Stimulated activated naive CD8-positive, alpha-beta T cell treated with anti-CD3 and anti-CD28 coated beads, Interleukin-15, Interleukin-2, amounts not matched to agents 100 ng/mL and 50 ng/mL, for 24 hours (primary cell): ENCODE measurements around the gene PGBD4.
"Not testable (repeated sequence)": the region's sequence is repeated elsewhere in the genome, so short reads cannot be mapped to it uniquely, and the experiment has no call there.

ENCODE experiments used
- H3K27ac Mint-ChIP-seq: one replicate; pipeline ENCODE4 v1.8.0; 2021; ENCODE audit warnings: mild to moderate bottlenecking, mixed read lengths
- H3K27me3 Mint-ChIP-seq: one replicate; pipeline ENCODE4 v1.8.0; 2021; ENCODE audit warnings: mixed read lengths
- H3K36me3 Mint-ChIP-seq: one replicate; pipeline ENCODE4 v1.8.0; 2021; ENCODE audit warnings: low read depth, mixed read lengths
- H3K4me1 Mint-ChIP-seq: one replicate; pipeline ENCODE4 v1.8.0; 2021; ENCODE audit warnings: low read depth, mixed read lengths
- H3K4me3 Mint-ChIP-seq: one replicate; pipeline ENCODE4 v1.8.0; 2021; ENCODE audit warnings: mild to moderate bottlenecking, mixed read lengths
- H3K9me3 Mint-ChIP-seq: one replicate; pipeline ENCODE4 v1.8.0; 2021; ENCODE audit warnings: mixed read lengths

The PGBD4 gene

GRCh38 chr15:34099914-34100313 lies 2.0 kb upstream of the PGBD4 start:
- H3K4me1 Mint-ChIP-seq = peaks cover 50% of the 10 kb centered on the region
- H3K4me3 Mint-ChIP-seq = peak overlapping the region; percentile 100
- no peak overlapping the region for H3K27ac Mint-ChIP-seq
- no peaks in the 10 kb centered on the region for H3K27me3 Mint-ChIP-seq
- peaks cover 33% of the 10 kb centered on the region for H3K36me3 Mint-ChIP-seq
- H3K9me3 Mint-ChIP-seq = peaks cover 16% of the 10 kb centered on the region

- peaks cover 27% of the 10 kb centered on the region for H3K36me3 Mint-ChIP-seq
- peak overlapping the region; percentile 100 for H3K4me3 Mint-ChIP-seq
- H3K27me3 Mint-ChIP-seq = no peaks in the 10 kb centered on the region
- peaks cover 48% of the 10 kb centered on the region for H3K4me1 Mint-ChIP-seq
- peak overlapping the region; percentile 99 for H3K27ac Mint-ChIP-seq
- H3K9me3 Mint-ChIP-seq = peaks cover 22% of the 10 kb centered on the region
Measured at GRCh38 chr15:34102175-34102925, 467 bp downstream of the PGBD4 start.

GRCh38 chr15:34106423-34106822 lies 4.5 kb downstream of the PGBD4 start:
- Mint-ChIP-seq H3K27me3 (no peaks in the 10 kb centered on the region), H3K9me3 (peaks cover 22% of the 10 kb centered on the region), H3K4me1 (peaks cover 21% of the 10 kb centered on the region), H3K36me3 (peaks cover 27% of the 10 kb centered on the region), H3K27ac (no peak overlapping the region), H3K4me3 (no peak overlapping the region)

DNA sequence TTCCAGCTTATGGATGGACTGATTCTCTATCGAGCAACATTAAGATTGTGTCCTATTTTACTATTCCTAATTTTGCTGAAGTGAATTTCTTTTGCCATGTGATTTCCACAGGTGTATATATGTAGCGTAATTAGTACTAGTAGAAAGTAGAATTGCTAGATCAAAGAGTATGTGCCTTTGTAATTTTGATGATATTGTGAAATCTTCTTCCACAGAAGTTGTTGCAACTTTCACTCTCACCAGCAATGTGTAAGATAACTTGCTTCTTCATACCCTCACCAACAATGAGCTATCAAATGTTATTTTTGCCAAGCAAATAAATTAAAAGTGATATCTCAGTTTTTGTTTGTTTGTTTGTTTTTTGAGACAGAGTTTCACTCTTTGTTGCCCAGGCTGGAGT lies 5.4 kb downstream of the PGBD4 start:
- no peaks in the 10 kb centered on the region for H3K27me3 Mint-ChIP-seq

DNA sequence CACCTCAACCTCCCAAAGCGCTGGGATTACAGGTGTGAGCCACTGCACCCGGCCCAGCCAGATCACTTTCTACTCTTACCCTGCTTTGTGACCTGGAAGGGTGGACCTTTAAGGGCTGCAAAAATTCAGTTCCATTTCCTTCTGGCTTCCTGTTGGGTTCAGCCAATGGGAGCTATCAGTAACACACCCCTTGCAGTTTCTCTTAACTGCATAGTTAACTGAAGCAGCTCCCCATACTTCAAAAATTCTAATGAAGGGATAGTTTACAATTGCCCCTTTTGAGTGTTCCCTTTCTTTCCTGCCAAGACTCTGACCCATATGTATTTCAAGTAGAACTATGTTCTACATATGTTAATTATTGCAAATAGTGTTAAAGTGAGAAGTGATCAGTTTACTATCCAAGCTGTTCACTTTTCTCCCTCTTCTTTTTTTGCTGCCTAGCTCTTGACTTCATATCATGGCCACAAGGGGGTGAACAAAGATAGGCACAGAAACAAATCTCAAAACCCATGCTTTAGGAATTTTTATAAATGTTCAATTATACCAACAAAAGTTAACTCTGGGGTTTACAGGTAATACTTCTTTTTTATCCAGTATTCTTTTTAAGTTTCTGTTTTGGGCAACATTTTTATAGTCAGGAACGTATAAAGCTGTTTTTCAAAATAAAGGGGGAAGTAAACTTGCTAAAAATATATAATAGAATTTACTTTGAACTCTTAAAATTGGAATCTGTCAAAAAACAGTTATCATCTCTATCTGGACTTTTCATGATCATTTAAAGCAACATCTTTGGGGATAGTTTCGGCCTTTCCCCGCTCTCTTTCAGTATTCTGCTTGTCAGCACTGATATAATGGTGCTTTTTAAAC lies 8.1 kb downstream of the PGBD4 start:
- no peaks in the 10 kb centered on the region for H3K27me3 Mint-ChIP-seq

More for the DNA sequence above, 5.4 kb downstream of the PGBD4 start:
- peaks cover 13% of the 10 kb centered on the region for H3K4me1 Mint-ChIP-seq
- H3K4me3 Mint-ChIP-seq = no peak overlapping the region
- peaks cover 22% of the 10 kb centered on the region for H3K9me3 Mint-ChIP-seq
- H3K27ac Mint-ChIP-seq = no peak overlapping the region
- peaks cover 24% of the 10 kb centered on the region for H3K36me3 Mint-ChIP-seq

DNA sequence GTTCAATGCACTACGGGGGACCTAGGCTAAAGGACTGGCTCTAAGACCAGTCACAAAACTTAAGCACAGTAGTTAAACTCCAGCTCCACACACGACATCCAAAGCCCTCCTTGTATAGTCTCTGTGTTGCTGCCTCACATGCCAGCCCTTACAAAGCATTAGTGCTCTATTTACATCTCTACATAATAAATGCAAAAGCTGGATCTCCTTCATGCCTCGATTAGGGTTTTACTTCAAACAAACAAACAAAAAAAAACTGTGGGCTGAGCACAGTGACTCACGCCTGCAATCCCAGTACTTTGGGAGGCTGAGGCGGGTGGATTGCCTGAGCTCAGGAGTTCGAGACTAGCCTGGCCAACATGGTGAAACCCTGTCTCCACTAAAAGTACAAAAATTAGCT lies 9.6 kb downstream of the PGBD4 start:
- Mint-ChIP-seq H3K4me3 (no peak overlapping the region), H3K4me1 (no peaks in the 10 kb centered on the region), H3K27me3 (peaks cover under 1% of the 10 kb centered on the region), H3K27ac (no peak overlapping the region), H3K36me3 (no peaks in the 10 kb centered on the region), H3K9me3 (peaks cover under 1% of the 10 kb centered on the region)

More for the DNA sequence above, 8.1 kb downstream of the PGBD4 start:
- peaks cover 5% of the 10 kb centered on the region for H3K9me3 Mint-ChIP-seq
- no peaks in the 10 kb centered on the region for H3K4me1 Mint-ChIP-seq
- no peak overlapping the region for H3K27ac Mint-ChIP-seq
- H3K4me3 Mint-ChIP-seq = no peak overlapping the region
- peaks cover 2% of the 10 kb centered on the region for H3K36me3 Mint-ChIP-seq

GRCh38 chr15:34114215-34114614 lies 12.3 kb downstream of the PGBD4 start:
- Mint-ChIP-seq H3K4me1 (no peaks in the 10 kb centered on the region), H3K27me3 (peaks cover 11% of the 10 kb centered on the region), H3K9me3 (no peaks in the 10 kb centered on the region), H3K4me3 (no peak overlapping the region), H3K36me3 (no peaks in the 10 kb centered on the region), H3K27ac (no peak overlapping the region)

- Mint-ChIP-seq H3K9me3 (no peaks in the 10 kb centered on the region), H3K27ac (no peak overlapping the region), H3K4me3 (no peak overlapping the region), H3K36me3 (no peaks in the 10 kb centered on the region), H3K4me1 (no peaks in the 10 kb centered on the region), H3K27me3 (peaks cover 13% of the 10 kb centered on the region)
Measured at GRCh38 chr15:34114739-34115138, 12.9 kb downstream of the PGBD4 start.

DNA sequence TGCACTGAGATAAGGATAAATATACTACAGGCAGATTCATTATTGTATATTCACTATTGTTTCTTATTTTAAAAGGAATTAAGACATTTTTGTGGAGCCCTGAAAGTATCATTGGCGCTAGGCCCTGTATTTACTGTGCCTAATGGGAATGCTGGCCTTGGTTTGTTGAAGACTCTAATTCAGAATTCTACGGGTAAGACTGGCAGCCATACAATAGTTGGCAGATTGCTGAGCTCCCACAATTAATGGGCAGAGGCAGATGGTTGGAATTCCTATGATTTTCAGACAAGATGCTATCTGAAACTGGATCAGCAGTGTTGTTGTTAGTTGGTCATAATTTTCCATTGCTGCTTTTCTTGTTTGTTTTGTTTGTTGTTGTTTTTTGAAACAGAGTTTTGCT lies 14.7 kb downstream of the PGBD4 start:
- peaks cover 18% of the 10 kb centered on the region for H3K27me3 Mint-ChIP-seq
- no peak overlapping the region for H3K4me3 Mint-ChIP-seq
- no peaks in the 10 kb centered on the region for H3K9me3 Mint-ChIP-seq
- no peaks in the 10 kb centered on the region for H3K36me3 Mint-ChIP-seq
- no peaks in the 10 kb centered on the region for H3K4me1 Mint-ChIP-seq
- no peak overlapping the region for H3K27ac Mint-ChIP-seq

DNA sequence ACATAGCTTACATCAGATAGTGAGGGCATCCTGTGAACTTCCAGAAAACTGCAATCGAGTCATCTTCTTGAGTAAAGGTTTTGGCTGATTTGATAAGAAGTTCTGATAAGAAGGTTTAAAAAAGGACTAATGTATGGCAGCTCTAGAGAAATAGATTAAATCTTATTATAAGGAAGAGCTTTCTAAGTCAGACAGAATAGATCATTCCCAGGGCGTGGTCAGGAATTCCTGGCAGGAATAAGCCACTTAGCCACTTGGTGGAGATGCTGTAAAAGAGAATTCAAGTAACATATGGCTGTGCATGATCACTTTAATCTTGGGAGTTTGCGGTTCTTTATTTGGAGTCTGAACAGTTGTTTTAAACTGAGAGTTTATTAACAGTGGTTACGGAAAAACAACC lies 17.4 kb downstream of the PGBD4 start:
- H3K27me3 Mint-ChIP-seq = peaks cover 18% of the 10 kb centered on the region
- H3K9me3 Mint-ChIP-seq = no peaks in the 10 kb centered on the region
- H3K4me1 Mint-ChIP-seq = no peaks in the 10 kb centered on the region
- no peak overlapping the region for H3K27ac Mint-ChIP-seq
- H3K36me3 Mint-ChIP-seq = no peaks in the 10 kb centered on the region
- no peak overlapping the region for H3K4me3 Mint-ChIP-seq

GRCh38 chr15:34120420-34120819 lies 18.5 kb downstream of the PGBD4 start:
- not testable (repeated sequence) for H3K4me3 Mint-ChIP-seq, H3K9me3 Mint-ChIP-seq, H3K27ac Mint-ChIP-seq, H3K4me1 Mint-ChIP-seq, H3K36me3 Mint-ChIP-seq
- H3K27me3 Mint-ChIP-seq = peaks cover 18% of the 10 kb centered on the region

- not testable (repeated sequence) for H3K9me3 Mint-ChIP-seq, H3K4me3 Mint-ChIP-seq, H3K27ac Mint-ChIP-seq, H3K36me3 Mint-ChIP-seq, H3K4me1 Mint-ChIP-seq
- peaks cover 15% of the 10 kb centered on the region for H3K27me3 Mint-ChIP-seq
Measured at GRCh38 chr15:34121786-34122185, 19.9 kb downstream of the PGBD4 start.

GRCh38 chr15:34122771-34123183 lies 20.9 kb downstream of the PGBD4 start:
- H3K27ac Mint-ChIP-seq = no peak overlapping the region
- no peaks in the 10 kb centered on the region for H3K36me3 Mint-ChIP-seq
- H3K27me3 Mint-ChIP-seq = peaks cover 10% of the 10 kb centered on the region
- peaks cover 3% of the 10 kb centered on the region for H3K9me3 Mint-ChIP-seq
- H3K4me1 Mint-ChIP-seq = no peaks in the 10 kb centered on the region
- no peak overlapping the region for H3K4me3 Mint-ChIP-seq

DNA sequence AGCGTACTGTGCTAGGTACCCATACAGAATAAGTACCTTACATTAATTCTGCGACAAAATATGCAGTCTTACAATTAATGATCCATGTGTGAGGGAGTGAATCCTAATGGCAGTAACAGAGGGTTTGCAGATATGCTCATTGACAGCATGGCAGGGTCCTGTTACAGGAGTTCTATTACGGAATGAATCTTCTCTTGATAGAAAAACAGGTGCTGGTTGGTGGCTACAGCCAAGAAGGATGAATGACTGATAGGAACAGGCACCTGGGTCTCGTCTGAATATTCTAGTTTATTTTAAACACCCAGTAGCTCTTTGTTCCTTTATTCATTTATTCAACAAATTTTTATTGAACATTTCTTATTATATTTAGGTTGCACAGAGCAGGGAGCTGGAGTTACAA lies 22.8 kb downstream of the PGBD4 start:
- Mint-ChIP-seq H3K9me3 (peaks cover 3% of the 10 kb centered on the region), H3K4me3 (no peak overlapping the region), H3K4me1 (no peaks in the 10 kb centered on the region)

GRCh38 chr15:34125945-34126344 lies 24.1 kb downstream of the PGBD4 start:
- Mint-ChIP-seq H3K27me3 (no peaks in the 10 kb centered on the region), H3K27ac (no peak overlapping the region), H3K4me3 (no peak overlapping the region)

More for the DNA sequence above, 22.8 kb downstream of the PGBD4 start:
- Mint-ChIP-seq H3K27me3 (peaks cover 4% of the 10 kb centered on the region), H3K36me3 (no peaks in the 10 kb centered on the region), H3K27ac (no peak overlapping the region)

More at GRCh38 chr15:34125945-34126344, 24.1 kb downstream of the PGBD4 start:
- H3K4me1 Mint-ChIP-seq = no peaks in the 10 kb centered on the region
- peaks cover 3% of the 10 kb centered on the region for H3K9me3 Mint-ChIP-seq
- no peaks in the 10 kb centered on the region for H3K36me3 Mint-ChIP-seq
